DOHH2 (cell line): ENCODE measurements around the gene ME3.

ENCODE experiments used
- CTCF ChIP-seq: fragments of 200-600 bp; sonication (generic); IDR thresholded peaks from one replicate; pipeline ENCODE4 v1.5.1; 2014; ENCODE audit warnings: antibody characterized with exemption, mild to moderate bottlenecking, low read depth, low read length; ENCODE audit not compliant: poor library complexity, severe bottlenecking
- EZH2phosphoT487 ChIP-seq: fragments of 200-600 bp; sonication (generic); IDR thresholded peaks from 2 replicates; pipeline ENCODE4 v1.6.1; 2017; ENCODE audit warnings: borderline replicate concordance, mild to moderate bottlenecking, antibody characterized with exemption, low read length, moderate library complexity, mixed read lengths

- TF ChIP-seq CTCF, result no peak
- no peak for TF ChIP-seq EZH2phosphoT487
Observed at GRCh38 chr11:86495351-86495750, 177.1 kb downstream of the ME3 start.
